ENCODE measurements around the gene C16orf95. TPM values are rescaled to one million over a fixed set of nuclear protein-coding genes. Genes with fewer than 3 reads are reported as not detected.

C16orf95 gene
- polyA plus RNA-seq, 1 donor from 2014 or later: 5.9 TPM

DNA sequence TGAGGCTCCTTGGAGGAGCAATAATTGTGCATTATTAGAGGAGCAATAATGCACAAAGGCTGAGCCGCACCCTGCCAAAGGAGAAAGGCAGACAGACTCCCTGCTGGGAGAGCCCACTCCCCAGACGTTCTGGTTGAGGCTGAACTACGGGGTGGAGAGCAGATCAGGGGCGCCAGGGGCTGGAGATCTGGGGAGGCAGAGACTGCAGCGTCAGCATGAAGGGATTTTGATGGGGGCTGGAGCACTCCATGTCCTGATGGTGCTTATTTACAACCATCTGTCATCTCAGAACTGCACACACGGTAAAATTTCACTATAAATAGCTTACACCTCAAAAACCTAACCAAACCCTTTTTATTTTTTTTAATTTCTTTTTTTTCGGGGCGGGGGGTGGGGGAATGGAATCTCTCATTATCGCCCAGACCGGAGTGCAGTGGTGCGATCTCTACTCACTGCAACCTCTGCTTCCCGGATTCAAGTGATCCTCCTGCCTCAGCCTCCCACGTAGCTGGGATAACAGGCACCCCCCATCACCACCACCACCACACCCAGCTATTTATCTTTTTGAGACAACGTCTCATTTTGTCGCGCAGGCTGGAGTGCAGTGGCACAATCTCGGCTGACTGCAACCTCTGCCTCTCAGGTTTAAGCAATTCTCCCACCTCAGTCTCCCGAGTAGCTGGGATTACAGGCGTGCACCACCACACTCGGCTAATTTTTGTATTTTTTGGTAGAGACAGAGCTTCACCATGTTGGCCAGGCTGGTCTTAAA is 4.3 kb upstream of the C16orf95 start:
- H3K4me3 ChIP-seq (ENCODE audit: low read length): no peak overlapping the region
- H4K20me1 ChIP-seq (ENCODE audit: insufficient read depth): no peaks in the 10 kb centered on the region
- H3K9ac ChIP-seq (ENCODE audit: low read length): no peak overlapping the region
- H2AFZ ChIP-seq (ENCODE audit: low read depth, low read length): no peak overlapping the region
- no peaks in the 10 kb centered on the region for H3F3A ChIP-seq (ENCODE audit: insufficient read depth, low read length, poor library complexity, severe bottlenecking)
- TF ChIP-seq EP300 (conservative IDR thresholded peaks at IDR 0.05; ENCODE audit: poor library complexity, severe bottlenecking) (no peak), SMC3 (conservative IDR thresholded peaks at IDR 0.05; ENCODE audit: poor library complexity) (no peak), POLR2AphosphoS5 (IDR thresholded peaks at IDR 0.05) (no peak), EZH2 (IDR thresholded peaks at IDR 0.05; ENCODE audit: borderline replicate concordance, insufficient read depth, low read length, poor library complexity, severe bottlenecking) (no peak), TAF1 (IDR thresholded peaks at IDR 0.05; ENCODE audit: low read depth) (no peak), RAD21 (conservative IDR thresholded peaks at IDR 0.05) (no peak)
- TF ChIP-seq, protein P1, sequence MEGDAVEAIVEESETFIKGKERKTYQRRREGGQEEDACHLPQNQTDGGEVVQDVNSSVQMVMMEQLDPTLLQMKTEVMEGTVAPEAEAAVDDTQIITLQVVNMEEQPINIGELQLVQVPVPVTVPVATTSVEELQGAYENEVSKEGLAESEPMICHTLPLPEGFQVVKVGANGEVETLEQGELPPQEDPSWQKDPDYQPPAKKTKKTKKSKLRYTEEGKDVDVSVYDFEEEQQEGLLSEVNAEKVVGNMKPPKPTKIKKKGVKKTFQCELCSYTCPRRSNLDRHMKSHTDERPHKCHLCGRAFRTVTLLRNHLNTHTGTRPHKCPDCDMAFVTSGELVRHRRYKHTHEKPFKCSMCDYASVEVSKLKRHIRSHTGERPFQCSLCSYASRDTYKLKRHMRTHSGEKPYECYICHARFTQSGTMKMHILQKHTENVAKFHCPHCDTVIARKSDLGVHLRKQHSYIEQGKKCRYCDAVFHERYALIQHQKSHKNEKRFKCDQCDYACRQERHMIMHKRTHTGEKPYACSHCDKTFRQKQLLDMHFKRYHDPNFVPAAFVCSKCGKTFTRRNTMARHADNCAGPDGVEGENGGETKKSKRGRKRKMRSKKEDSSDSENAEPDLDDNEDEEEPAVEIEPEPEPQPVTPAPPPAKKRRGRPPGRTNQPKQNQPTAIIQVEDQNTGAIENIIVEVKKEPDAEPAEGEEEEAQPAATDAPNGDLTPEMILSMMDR (IDR thresholded peaks at IDR 0.05; ENCODE audit: poor library complexity, severe bottlenecking): no peak
- no peaks in the 10 kb centered on the region for H3K36me3 ChIP-seq (ENCODE audit: insufficient read depth, low read length)
- no peaks in the 10 kb centered on the region for H3K27me3 ChIP-seq (ENCODE audit: insufficient read depth, low read depth, low read length)
- no peaks in the 10 kb centered on the region for H3K9me2 ChIP-seq (ENCODE audit: insufficient read depth, low read length)
- H3K9me3 ChIP-seq (ENCODE audit: low read length): no peaks in the 10 kb centered on the region
- H3K79me2 ChIP-seq (replicated peaks; ENCODE audit: insufficient read depth, low read length): peaks cover 11% of the 10 kb centered on the region
- no peak overlapping the region for H3K27ac ChIP-seq (ENCODE audit: low read length)
- H3K4me2 ChIP-seq (ENCODE audit: low read length): no peak overlapping the region

DNA sequence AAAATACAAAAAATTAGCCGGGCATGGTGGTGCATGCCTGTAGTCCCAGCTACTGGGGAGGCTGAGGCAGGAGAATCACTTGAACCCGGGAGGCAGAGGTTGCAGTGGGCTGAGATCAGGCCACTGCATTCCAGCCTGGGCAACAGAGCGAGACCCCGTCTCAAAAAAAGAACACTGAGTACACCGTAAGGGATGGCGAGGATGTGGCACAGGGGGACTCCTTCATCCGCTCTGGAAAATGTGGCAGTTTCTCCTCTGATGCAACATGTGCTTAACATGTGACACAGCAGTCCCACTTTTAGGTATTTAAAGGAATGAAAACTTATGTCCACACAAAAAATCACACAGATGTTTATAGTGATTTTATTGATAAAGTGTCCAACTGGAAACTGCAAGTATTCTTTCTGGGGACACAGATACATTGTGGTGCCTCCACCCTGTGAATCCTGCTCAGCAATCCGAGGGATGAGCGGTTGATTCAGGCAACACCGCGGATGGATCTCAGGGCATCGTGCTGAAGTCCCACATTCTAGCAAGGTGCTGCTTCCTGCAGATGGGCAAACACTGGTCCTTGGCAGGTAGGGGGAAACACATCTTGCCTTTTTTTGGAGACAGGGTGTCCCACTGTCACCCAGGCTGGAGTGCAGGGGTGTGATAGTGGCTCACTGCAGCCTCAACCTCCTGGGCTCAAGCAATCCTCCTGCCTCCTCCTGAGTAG is 3.5 kb upstream of the C16orf95 start:
- no peak overlapping the region for H2AFZ ChIP-seq (ENCODE audit: low read depth, low read length)
- H3K27ac ChIP-seq (ENCODE audit: low read length): no peak overlapping the region
- no peaks in the 10 kb centered on the region for H3K9me2 ChIP-seq (ENCODE audit: insufficient read depth, low read length)
- no peaks in the 10 kb centered on the region for H4K20me1 ChIP-seq (ENCODE audit: insufficient read depth)
- no peaks in the 10 kb centered on the region for H3K36me3 ChIP-seq (ENCODE audit: insufficient read depth, low read length)
- no peaks in the 10 kb centered on the region for H3F3A ChIP-seq (ENCODE audit: insufficient read depth, low read length, poor library complexity, severe bottlenecking)
- TF ChIP-seq, protein P1 (IDR thresholded peaks at IDR 0.05; ENCODE audit: poor library complexity, severe bottlenecking): no peak
- no peak for TF ChIP-seq EP300 (conservative IDR thresholded peaks at IDR 0.05; ENCODE audit: poor library complexity, severe bottlenecking)
- TF ChIP-seq MXI1 (conservative IDR thresholded peaks at IDR 0.05; ENCODE audit: poor library complexity, severe bottlenecking): no peak
- no peak for TF ChIP-seq EZH2 (IDR thresholded peaks at IDR 0.05; ENCODE audit: borderline replicate concordance, insufficient read depth, low read length, poor library complexity, severe bottlenecking)
- TF ChIP-seq SMC3 (conservative IDR thresholded peaks at IDR 0.05; ENCODE audit: poor library complexity): no peak
- TF ChIP-seq, protein P2, sequence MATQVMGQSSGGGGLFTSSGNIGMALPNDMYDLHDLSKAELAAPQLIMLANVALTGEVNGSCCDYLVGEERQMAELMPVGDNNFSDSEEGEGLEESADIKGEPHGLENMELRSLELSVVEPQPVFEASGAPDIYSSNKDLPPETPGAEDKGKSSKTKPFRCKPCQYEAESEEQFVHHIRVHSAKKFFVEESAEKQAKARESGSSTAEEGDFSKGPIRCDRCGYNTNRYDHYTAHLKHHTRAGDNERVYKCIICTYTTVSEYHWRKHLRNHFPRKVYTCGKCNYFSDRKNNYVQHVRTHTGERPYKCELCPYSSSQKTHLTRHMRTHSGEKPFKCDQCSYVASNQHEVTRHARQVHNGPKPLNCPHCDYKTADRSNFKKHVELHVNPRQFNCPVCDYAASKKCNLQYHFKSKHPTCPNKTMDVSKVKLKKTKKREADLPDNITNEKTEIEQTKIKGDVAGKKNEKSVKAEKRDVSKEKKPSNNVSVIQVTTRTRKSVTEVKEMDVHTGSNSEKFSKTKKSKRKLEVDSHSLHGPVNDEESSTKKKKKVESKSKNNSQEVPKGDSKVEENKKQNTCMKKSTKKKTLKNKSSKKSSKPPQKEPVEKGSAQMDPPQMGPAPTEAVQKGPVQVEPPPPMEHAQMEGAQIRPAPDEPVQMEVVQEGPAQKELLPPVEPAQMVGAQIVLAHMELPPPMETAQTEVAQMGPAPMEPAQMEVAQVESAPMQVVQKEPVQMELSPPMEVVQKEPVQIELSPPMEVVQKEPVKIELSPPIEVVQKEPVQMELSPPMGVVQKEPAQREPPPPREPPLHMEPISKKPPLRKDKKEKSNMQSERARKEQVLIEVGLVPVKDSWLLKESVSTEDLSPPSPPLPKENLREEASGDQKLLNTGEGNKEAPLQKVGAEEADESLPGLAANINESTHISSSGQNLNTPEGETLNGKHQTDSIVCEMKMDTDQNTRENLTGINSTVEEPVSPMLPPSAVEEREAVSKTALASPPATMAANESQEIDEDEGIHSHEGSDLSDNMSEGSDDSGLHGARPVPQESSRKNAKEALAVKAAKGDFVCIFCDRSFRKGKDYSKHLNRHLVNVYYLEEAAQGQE (IDR thresholded peaks at IDR 0.05; ENCODE audit: borderline replicate concordance): no peak
- no peak for TF ChIP-seq POLR2AphosphoS5 (IDR thresholded peaks at IDR 0.05)
- TF ChIP-seq TAF1 (IDR thresholded peaks at IDR 0.05; ENCODE audit: low read depth): no peak
- TF ChIP-seq RAD21 (conservative IDR thresholded peaks at IDR 0.05): no peak
- H3K79me2 ChIP-seq (replicated peaks; ENCODE audit: insufficient read depth, low read length): peaks cover 11% of the 10 kb centered on the region
- no peak overlapping the region for H3K4me2 ChIP-seq (ENCODE audit: low read length)
- H3K9me3 ChIP-seq (ENCODE audit: low read length): no peaks in the 10 kb centered on the region
- H3K27me3 ChIP-seq (ENCODE audit: insufficient read depth, low read depth, low read length): no peaks in the 10 kb centered on the region
- H3K4me3 ChIP-seq (ENCODE audit: low read length): no peak overlapping the region
- no peak overlapping the region for H3K9ac ChIP-seq (ENCODE audit: low read length)

All from neural cell (in vitro differentiated cells).